ENCODE measurements around the gene TMEM191C.
"Not testable (repeated sequence)": the region's sequence is repeated elsewhere in the genome, so short reads cannot be mapped to it uniquely, and the experiment has no call there.

DNA sequence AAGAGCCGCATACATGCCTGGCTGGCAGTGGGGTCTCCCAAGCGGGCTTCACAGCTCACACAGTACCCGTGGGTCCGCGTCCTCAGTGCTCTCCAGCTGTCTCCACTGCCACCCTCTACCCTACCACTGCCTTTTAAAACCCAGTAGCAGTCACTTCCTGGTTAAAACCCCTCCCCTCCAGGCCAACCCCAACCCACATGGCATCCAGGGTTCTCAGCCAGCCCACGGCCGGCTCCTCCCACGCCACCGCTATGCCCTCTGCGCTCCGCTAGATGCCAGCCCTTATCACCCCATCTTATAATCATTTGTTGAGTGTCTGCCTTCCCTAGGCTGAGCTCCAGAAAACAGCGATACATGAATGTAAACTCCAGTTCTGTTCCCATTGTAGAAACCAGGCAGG lies 46.9 kb downstream of the TMEM191C start:
- TF ChIP-seq ARNT (IDR thresholded peaks at IDR 0.05); FOXA1 (IDR thresholded peaks at IDR 0.05); L3MBTL2 (conservative IDR thresholded peaks at IDR 0.05); LEF1 (IDR thresholded peaks at IDR 0.05; ENCODE audit: borderline replicate concordance); TARDBP (IDR thresholded peaks at IDR 0.05); BHLHE40 (IDR thresholded peaks at IDR 0.05; ENCODE audit: borderline replicate concordance); CTBP1 (IDR thresholded peaks at IDR 0.05; ENCODE audit: borderline replicate concordance); SP1 (IDR thresholded peaks at IDR 0.05); NFRKB (IDR thresholded peaks at IDR 0.05): not testable (repeated sequence)

Data from HEK293T (cell line).